ENCODE data around the gene DGCR2.

DNA sequence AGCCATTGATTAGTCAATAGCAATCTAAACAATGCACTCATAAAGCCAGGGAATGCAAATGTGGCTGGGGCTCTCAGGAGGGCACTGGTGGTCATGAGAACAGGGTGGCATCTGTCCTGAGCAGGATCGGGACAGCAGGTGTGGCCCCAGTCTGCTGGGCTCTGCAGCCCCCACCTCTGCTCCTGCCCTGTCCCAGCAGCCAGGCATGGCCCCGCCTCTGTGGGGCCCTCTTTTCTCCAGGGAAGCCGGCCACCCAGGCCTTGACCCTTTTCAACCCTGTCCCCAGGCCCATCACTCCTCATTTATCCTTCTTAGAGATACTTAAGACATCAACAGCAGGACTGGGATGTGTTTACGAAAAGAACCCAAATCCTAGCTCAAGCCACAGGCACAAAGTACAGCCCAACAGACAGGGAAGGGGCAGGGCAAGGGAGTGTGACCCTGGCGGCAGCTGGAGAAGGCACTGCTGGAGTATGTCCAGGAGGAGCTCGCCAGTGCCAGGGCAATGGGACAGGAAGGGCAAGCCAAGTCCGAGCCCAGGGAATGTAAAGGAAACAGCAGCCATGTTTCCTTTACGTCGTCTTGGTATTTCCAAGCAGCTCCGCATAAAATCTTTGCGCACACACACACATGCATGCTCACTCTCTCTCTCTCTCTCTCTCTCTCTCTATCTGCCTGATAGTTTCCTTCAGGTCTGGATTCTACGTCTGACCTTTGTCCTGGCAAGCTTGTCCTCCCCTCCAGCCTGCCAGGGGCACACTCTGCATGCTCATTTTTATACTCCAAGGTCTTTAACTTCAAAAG, 59.9 kb downstream of the DGCR2 start:
- TF ChIP-seq, protein P1, sequence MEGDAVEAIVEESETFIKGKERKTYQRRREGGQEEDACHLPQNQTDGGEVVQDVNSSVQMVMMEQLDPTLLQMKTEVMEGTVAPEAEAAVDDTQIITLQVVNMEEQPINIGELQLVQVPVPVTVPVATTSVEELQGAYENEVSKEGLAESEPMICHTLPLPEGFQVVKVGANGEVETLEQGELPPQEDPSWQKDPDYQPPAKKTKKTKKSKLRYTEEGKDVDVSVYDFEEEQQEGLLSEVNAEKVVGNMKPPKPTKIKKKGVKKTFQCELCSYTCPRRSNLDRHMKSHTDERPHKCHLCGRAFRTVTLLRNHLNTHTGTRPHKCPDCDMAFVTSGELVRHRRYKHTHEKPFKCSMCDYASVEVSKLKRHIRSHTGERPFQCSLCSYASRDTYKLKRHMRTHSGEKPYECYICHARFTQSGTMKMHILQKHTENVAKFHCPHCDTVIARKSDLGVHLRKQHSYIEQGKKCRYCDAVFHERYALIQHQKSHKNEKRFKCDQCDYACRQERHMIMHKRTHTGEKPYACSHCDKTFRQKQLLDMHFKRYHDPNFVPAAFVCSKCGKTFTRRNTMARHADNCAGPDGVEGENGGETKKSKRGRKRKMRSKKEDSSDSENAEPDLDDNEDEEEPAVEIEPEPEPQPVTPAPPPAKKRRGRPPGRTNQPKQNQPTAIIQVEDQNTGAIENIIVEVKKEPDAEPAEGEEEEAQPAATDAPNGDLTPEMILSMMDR (IDR thresholded peaks at IDR 0.05; ENCODE audit: insufficient read depth, low read length, poor library complexity, severe bottlenecking), result no peak
- no peak for TF ChIP-seq EZH2phosphoT487 (conservative IDR thresholded peaks at IDR 0.05; ENCODE audit: low read length)
